GM12878 (cell line): Measurements from ENCODE around the gene MAP7.
A peak's percentile ranks its signal among the peaks of the same experiment; 100 is the strongest.

Experiments used
- ESRRA ChIP-seq: IDR thresholded peaks from 2 replicates; pipeline ENCODE4 v1.6.1; 2012; ENCODE audit warnings: mild to moderate bottlenecking, low read length, improper control_type of control experiment
- FOXM1 ChIP-seq: IDR thresholded peaks from 2 replicates; pipeline ENCODE4 v1.6.1; 2012; ENCODE audit warnings: low read depth, mild to moderate bottlenecking, inconsistent platforms, low read length, moderate library complexity
- GABPA ChIP-seq: IDR thresholded peaks from 2 replicates; pipeline ENCODE4 v1.6.1; 2014; ENCODE audit warnings: antibody characterized with exemption, low read depth, mild to moderate bottlenecking, inconsistent platforms
- NR2C1 ChIP-seq: fragments of 450-650 bp; IDR thresholded peaks from 2 replicates; pipeline ENCODE4 v1.6.1; 2017; ENCODE audit warnings: antibody characterized with exemption, mild to moderate bottlenecking, moderate library complexity
- POLR2A ChIP-seq: IDR thresholded peaks from 2 replicates; pipeline ENCODE4 v1.6.1; 2011; ENCODE audit warnings: low read depth, mild to moderate bottlenecking, low read length
- RBBP5 ChIP-seq: fragments of 200-600 bp; sonication (generic); conservative IDR thresholded peaks from 2 replicates; pipeline ENCODE4 v1.6.1; 2016
- TF ChIP-seq, protein P1 (sequence below), 3 experiments: IDR thresholded peaks in 2 of 3; conservative IDR thresholded peaks in 1 of 3; 2 replicates each; pipeline ENCODE4 v1.5.1; 2011; ENCODE audit warnings: low read depth in 3 of 3, low read length in 3 of 3, mild to moderate bottlenecking in 3 of 3, control low read depth in 2 of 3, moderate library complexity in 2 of 3, inconsistent platforms in 1 of 3, mixed read lengths in 1 of 3; ENCODE audit not compliant: control insufficient read depth in 2 of 3, insufficient read depth in 1 of 3; ENCODE audit errors: extremely low read depth in 1 of 3
- TF ChIP-seq, protein P2 (sequence below): IDR thresholded peaks from 2 replicates; pipeline ENCODE4 v1.6.1; 2011; ENCODE audit warnings: borderline replicate concordance, low read depth, mild to moderate bottlenecking, moderate library complexity, low read length; ENCODE audit not compliant: insufficient read depth, poor library complexity, severe bottlenecking
- TF ChIP-seq, protein P3 (sequence below): IDR thresholded peaks from 2 replicates; pipeline ENCODE4 v1.6.1; 2011; ENCODE audit warnings: low read depth, mild to moderate bottlenecking, low read length, moderate library complexity, borderline replicate concordance; ENCODE audit errors: extremely low read depth

DNA sequence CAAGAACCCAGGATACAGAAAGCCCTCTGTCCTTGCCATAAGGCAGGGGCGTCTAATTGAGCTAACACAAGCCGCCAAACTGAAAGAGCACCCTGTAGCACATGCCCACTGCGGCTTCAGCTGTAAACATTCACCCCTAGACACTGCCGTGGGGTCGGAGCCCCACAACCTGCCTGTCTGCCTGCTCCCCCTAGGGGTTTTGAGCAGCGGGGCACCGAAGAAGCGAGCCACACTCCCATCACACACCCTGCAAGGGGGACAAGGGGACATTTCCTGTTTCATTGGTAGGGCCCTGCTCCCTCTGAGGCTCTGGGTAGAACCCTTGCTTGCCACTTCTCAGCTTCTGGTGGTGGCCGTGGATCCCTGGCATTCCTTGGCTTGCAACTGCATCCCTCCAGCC is 215.4 kb downstream of the MAP7 start:
- TF ChIP-seq FOXM1 (no peak), GABPA (no peak), POLR2A (no peak), ESRRA (no peak), NR2C1 (no peak), RBBP5 (no peak)
- TF ChIP-seq, protein P1, sequence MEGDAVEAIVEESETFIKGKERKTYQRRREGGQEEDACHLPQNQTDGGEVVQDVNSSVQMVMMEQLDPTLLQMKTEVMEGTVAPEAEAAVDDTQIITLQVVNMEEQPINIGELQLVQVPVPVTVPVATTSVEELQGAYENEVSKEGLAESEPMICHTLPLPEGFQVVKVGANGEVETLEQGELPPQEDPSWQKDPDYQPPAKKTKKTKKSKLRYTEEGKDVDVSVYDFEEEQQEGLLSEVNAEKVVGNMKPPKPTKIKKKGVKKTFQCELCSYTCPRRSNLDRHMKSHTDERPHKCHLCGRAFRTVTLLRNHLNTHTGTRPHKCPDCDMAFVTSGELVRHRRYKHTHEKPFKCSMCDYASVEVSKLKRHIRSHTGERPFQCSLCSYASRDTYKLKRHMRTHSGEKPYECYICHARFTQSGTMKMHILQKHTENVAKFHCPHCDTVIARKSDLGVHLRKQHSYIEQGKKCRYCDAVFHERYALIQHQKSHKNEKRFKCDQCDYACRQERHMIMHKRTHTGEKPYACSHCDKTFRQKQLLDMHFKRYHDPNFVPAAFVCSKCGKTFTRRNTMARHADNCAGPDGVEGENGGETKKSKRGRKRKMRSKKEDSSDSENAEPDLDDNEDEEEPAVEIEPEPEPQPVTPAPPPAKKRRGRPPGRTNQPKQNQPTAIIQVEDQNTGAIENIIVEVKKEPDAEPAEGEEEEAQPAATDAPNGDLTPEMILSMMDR (IDR thresholded peaks at IDR 0.05 in 2 of 3, conservative IDR thresholded peaks at IDR 0.05 in 1 of 3; ENCODE audit: control insufficient read depth in 2 of 3, extremely low read depth in 1 of 3, insufficient read depth in 1 of 3, low read depth in 3 of 3, low read length in 3 of 3): 0 out of 6 replicates have a peak, but pooled peaks of 1 of the 3 experiments have one; percentile 29
- TF ChIP-seq, protein P2, sequence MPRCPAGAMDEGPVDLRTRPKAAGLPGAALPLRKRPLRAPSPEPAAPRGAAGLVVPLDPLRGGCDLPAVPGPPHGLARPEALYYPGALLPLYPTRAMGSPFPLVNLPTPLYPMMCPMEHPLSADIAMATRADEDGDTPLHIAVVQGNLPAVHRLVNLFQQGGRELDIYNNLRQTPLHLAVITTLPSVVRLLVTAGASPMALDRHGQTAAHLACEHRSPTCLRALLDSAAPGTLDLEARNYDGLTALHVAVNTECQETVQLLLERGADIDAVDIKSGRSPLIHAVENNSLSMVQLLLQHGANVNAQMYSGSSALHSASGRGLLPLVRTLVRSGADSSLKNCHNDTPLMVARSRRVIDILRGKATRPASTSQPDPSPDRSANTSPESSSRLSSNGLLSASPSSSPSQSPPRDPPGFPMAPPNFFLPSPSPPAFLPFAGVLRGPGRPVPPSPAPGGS: no peak
- TF ChIP-seq, protein P3, sequence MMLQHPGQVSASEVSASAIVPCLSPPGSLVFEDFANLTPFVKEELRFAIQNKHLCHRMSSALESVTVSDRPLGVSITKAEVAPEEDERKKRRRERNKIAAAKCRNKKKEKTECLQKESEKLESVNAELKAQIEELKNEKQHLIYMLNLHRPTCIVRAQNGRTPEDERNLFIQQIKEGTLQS: no peak
